ENCODE measurements around the gene FRMD3.

GRCh38 chr9:83283528-83283927 is 254.7 kb downstream of the FRMD3 start:
- TF ChIP-seq CTCF (IDR thresholded peaks at IDR 0.05; ENCODE audit: low read depth, low read length, missing input control): no peak
- no peak for TF ChIP-seq RAD21 (IDR thresholded peaks at IDR 0.05)
- TF ChIP-seq EGR1 (IDR thresholded peaks at IDR 0.05; ENCODE audit: low read depth in 2 of 2): no peak
- no peak for TF ChIP-seq GABPA (IDR thresholded peaks at IDR 0.05 in 1 of 2, conservative IDR thresholded peaks at IDR 0.05 in 1 of 2)
- no peak for TF ChIP-seq REST (IDR thresholded peaks at IDR 0.05)
- TF ChIP-seq SP1 (IDR thresholded peaks at IDR 0.05): no peak
- no peak for TF ChIP-seq ATF3 (IDR thresholded peaks at IDR 0.05)
- no peak for TF ChIP-seq YY1 (IDR thresholded peaks at IDR 0.05)
- no peak for TF ChIP-seq JUND (IDR thresholded peaks at IDR 0.05)
- no peak for TF ChIP-seq TAF1 (conservative IDR thresholded peaks at IDR 0.05)
- no peak for TF ChIP-seq RXRA (IDR thresholded peaks at IDR 0.05)
- TF ChIP-seq HNF4A (conservative IDR thresholded peaks at IDR 0.05): no peak
- no peak for TF ChIP-seq MAX (IDR thresholded peaks at IDR 0.05)
- no peak for TF ChIP-seq ZBTB33 (IDR thresholded peaks at IDR 0.05)
